VCaP (cell line): Measurements from ENCODE around the gene WFDC12.

ENCODE experiments used
- H3K27ac ChIP-seq: fragments of 450-650 bp; 2 replicates; pipeline ENCODE4 v1.5.1; 2017
- TF ChIP-seq, protein P1 (sequence below): fragments of 450-650 bp; conservative IDR thresholded peaks from 2 replicates; pipeline ENCODE4 v1.5.1; 2017; ENCODE audit warnings: mild to moderate bottlenecking, moderate library complexity

WFDC12 gene

DNA sequence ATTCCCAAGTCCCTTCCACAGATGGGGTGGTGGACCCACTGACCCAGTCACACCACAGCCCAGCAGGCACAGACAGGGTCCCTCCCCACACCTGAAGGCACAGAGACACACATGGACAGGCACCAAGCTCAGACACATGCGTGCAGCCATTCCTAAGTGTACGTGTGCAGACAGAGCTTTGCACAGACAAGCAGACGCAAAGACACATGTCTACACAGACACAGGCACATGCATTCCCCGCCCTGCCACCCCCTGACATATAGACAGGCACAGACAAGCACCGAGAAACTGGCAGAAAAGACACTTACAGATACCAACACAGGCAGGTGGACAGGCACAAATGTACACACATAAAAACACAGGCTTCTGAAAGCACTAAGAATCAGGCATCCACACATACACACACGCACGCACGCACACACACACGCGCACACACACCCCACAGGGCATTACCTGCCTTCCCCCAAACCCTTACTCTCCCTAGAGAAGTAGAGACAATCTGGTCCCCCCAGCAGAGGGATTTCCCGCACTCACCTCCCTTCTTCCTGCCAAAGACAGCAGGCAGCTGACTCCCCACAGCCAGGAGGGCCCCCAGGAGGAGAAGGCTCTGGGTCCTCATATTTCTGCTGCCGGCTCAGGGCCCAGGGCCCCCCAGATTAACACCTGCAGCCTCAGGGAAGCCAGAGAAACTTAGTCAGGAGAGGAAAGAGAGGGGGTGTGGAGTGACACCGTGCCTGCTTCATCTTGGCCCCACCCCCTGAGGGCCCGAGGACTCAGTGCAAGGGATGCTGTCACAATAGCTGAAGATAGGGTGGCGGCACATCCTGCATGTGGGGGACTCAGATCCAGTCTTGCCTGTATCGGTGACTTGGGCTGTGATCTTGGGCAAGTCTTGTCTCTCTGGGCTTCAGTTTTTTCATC is 9.5 kb downstream of the WFDC12 start, which contains the start of gene WFDC5:
TSS of gene WFDC5 (minus strand) at position 710 of the 921 bp plus-strand sequence. CDS start at position 619, 91 bp downstream.
- no peak within 1 kb of the TSS for H3K27ac ChIP-seq
- TF ChIP-seq, protein P1, sequence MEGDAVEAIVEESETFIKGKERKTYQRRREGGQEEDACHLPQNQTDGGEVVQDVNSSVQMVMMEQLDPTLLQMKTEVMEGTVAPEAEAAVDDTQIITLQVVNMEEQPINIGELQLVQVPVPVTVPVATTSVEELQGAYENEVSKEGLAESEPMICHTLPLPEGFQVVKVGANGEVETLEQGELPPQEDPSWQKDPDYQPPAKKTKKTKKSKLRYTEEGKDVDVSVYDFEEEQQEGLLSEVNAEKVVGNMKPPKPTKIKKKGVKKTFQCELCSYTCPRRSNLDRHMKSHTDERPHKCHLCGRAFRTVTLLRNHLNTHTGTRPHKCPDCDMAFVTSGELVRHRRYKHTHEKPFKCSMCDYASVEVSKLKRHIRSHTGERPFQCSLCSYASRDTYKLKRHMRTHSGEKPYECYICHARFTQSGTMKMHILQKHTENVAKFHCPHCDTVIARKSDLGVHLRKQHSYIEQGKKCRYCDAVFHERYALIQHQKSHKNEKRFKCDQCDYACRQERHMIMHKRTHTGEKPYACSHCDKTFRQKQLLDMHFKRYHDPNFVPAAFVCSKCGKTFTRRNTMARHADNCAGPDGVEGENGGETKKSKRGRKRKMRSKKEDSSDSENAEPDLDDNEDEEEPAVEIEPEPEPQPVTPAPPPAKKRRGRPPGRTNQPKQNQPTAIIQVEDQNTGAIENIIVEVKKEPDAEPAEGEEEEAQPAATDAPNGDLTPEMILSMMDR, result no peak

DNA sequence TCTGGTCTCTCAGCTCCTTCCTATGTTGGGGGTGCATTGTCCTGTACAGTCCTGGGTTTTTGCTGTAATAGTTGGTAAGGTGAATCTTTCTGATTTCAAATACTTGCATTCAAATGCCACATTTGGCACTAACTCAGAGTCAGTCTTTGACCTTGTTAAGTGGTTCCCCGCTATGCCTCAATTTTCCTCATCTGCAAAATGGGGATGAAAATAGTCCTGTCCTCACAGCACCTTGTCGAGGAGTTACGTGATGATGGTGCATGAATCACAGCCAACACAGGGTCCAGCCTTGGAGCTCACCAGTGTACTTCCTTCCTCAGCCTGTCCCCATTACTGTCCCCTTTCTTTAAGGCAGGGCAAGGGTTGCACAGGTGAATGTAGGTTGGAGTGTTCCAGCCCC is 10.4 kb downstream of the WFDC12 start:
- no peak overlapping the region for H3K27ac ChIP-seq
- TF ChIP-seq, protein P1, result no peak

DNA sequence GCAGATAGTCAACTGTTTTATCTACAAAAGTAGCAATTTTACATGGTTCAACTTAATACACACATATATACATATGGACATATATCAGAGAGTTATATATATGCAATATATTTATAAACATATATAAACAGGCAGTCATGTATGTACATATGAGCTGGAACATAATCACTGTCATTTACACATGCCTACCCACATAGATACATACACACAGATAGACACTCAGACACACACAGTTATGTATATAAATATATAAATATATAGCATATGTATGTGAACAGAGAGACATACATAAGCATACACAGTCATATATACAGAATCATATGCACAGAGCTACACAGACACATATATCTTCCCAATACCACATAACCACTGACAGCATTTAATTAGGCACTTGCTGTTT is 11.5 kb downstream of the WFDC12 start:
- TF ChIP-seq, protein P1, result no peak
- H3K27ac ChIP-seq, result no peak overlapping the region

DNA sequence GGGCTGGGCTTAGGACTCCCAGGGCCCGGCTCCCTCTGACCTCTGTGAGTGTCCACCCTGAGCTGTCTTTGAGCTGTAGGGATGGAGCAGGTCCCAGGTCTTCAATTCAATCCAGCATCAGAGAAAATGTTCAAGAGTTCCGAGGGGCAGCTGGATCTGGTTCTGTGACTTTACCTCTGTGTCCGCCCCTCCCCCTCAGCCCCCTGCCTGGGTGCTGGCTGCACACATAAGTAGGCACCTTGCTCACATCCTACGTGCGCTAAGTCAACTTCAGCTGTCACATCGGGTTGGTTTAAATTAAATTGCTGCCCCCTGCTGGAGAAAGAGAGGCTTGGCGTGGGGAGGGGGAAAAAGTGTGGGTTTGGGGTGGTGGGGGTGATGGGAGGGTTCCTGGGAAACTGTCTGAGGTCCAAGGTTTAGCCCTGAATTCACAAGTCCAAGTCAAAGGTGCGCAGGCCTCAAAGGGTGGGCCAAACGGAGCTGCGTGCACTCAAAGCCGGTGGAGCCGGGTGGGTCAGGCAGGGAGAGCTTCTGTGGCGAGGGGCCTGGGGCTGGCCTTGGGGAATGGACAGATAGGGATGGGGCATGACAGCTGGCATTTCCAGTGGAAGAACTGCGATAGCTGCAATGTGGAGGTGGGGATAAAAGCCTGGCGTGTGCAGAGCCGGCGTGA is 12.3 kb downstream of the WFDC12 start:
- TF ChIP-seq, protein P1, result peak; percentile 65
- H3K27ac ChIP-seq, result no peak overlapping the region

DNA sequence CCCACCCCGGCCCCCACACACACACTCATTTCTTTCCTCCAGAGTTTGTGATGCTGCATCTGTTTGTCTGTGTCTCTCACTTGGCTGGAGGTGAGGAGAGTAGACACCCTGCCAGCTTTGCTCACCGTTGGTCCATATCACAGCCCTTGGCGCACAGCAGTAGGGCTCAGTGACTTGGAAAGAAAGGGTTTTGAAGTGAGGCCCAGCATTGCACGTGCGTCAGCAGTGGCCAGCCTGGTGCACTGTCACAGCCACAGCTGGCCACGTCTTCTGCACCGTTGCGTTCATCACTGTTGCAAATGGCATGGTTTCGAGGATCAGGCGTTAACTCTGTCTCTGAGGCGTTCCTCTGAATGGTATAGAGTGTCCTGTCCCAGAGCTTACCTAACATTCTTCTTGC is 13.0 kb downstream of the WFDC12 start:
- no peak overlapping the region for H3K27ac ChIP-seq
- TF ChIP-seq, protein P1, result no peak

DNA sequence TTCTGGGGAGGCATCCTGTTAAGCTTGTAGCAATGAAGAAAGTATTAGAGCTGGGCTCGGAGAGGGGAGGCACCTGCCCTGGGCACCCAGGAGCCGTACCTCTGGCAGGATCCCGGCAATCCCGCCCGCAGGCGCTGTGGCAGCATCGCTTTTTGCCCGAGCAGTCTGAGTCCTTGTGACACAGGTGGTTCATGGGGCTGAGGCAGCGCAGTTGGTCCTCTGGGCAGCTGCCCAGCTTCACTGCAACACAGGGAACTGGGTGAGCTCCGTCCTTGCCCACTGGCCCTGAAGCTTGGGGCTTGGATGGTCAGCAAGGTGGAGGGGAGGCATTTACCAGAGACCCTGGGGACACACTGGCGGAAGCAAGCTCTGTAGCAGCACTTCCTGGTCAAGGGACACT is 14.0 kb downstream of the WFDC12 start:
- TF ChIP-seq, protein P1, result no peak
- H3K27ac ChIP-seq, result no peak overlapping the region

DNA sequence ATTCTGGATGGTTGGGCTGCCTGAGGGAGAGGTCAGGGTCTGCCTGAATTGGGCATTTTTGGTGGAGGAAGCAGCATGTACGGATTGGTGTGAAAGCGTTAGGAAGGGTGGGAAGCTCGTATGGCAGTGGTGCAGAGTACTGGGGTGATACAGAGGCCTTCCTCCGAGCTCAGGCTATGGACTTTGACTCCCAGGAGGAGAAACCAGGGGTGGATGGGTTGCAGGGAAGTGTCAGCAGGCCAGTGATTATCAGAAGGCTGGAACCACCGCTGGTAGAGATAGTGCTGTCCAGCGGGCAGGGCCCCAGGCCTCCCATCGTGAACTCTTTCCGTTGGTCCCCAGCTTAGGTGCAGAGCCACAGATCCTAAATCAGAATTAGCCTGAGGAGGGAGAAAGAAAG is 14.6 kb downstream of the WFDC12 start:
- TF ChIP-seq, protein P1, result no peak
- no peak overlapping the region for H3K27ac ChIP-seq
